CD4-positive, alpha-beta T cell treated with Interleukin-12 subunit alpha and Interleukin-12 subunit beta, for 1 hour (primary cell): Measurements from ENCODE around the gene BCAS3.

Experiments used
- DNase-seq: peaks from one replicate; pipeline ENCODE4 v3.0.0-alpha.2; 2020

BCAS3 gene

GRCh38 chr17:61081959-61082358 is 404.3 kb downstream of the BCAS3 start:
- no peak for DNase-seq

- DNase-seq: no peak
Measured at GRCh38 chr17:61084260-61084659, 406.6 kb downstream of the BCAS3 start.

- no peak for DNase-seq
Measured at GRCh38 chr17:61087024-61087423, 409.4 kb downstream of the BCAS3 start.

GRCh38 chr17:61088556-61088955 is 410.9 kb downstream of the BCAS3 start:
- DNase-seq: no peak

- no peak for DNase-seq
Measured at GRCh38 chr17:61091096-61091495, 413.4 kb downstream of the BCAS3 start.

GRCh38 chr17:61097781-61098180 is 420.1 kb downstream of the BCAS3 start:
- no peak for DNase-seq

- no peak for DNase-seq
Measured at GRCh38 chr17:61106354-61106753, 428.7 kb downstream of the BCAS3 start.

- no peak for DNase-seq
Measured at GRCh38 chr17:61116577-61116976, 438.9 kb downstream of the BCAS3 start.

- no peak for DNase-seq
Measured at GRCh38 chr17:61117983-61118382, 440.3 kb downstream of the BCAS3 start.

GRCh38 chr17:61118871-61119270 is 441.2 kb downstream of the BCAS3 start:
- no peak for DNase-seq

- DNase-seq: no peak
Measured at GRCh38 chr17:61122326-61122913, 444.8 kb downstream of the BCAS3 start.

- DNase-seq: no peak
Measured at GRCh38 chr17:61124562-61124961, 446.9 kb downstream of the BCAS3 start.

- DNase-seq: no peak
Measured at GRCh38 chr17:61126473-61127249, 449.0 kb downstream of the BCAS3 start.

GRCh38 chr17:61127960-61128359 is 450.3 kb downstream of the BCAS3 start:
- no peak for DNase-seq

- DNase-seq: no peak
Measured at GRCh38 chr17:61128661-61129115, 451.0 kb downstream of the BCAS3 start.

- DNase-seq: no peak
Measured at GRCh38 chr17:61129267-61130254, 451.9 kb downstream of the BCAS3 start.

GRCh38 chr17:61130330-61130729 is 452.7 kb downstream of the BCAS3 start:
- no peak for DNase-seq

- no peak for DNase-seq
Measured at GRCh38 chr17:61131585-61131984, 453.9 kb downstream of the BCAS3 start.

- no peak for DNase-seq
Measured at GRCh38 chr17:61132524-61132923, 454.9 kb downstream of the BCAS3 start.

- DNase-seq: no peak
Measured at GRCh38 chr17:61133853-61134252, 456.2 kb downstream of the BCAS3 start.

- no peak for DNase-seq
Measured at GRCh38 chr17:61134551-61135235, 457.0 kb downstream of the BCAS3 start.

- no peak for DNase-seq
Measured at GRCh38 chr17:61135782-61136181, 458.1 kb downstream of the BCAS3 start.

GRCh38 chr17:61136296-61136695 is 458.6 kb downstream of the BCAS3 start:
- no peak for DNase-seq
